ENCODE measurements around the gene RPL10A.

Gene RPL10A

DNA sequence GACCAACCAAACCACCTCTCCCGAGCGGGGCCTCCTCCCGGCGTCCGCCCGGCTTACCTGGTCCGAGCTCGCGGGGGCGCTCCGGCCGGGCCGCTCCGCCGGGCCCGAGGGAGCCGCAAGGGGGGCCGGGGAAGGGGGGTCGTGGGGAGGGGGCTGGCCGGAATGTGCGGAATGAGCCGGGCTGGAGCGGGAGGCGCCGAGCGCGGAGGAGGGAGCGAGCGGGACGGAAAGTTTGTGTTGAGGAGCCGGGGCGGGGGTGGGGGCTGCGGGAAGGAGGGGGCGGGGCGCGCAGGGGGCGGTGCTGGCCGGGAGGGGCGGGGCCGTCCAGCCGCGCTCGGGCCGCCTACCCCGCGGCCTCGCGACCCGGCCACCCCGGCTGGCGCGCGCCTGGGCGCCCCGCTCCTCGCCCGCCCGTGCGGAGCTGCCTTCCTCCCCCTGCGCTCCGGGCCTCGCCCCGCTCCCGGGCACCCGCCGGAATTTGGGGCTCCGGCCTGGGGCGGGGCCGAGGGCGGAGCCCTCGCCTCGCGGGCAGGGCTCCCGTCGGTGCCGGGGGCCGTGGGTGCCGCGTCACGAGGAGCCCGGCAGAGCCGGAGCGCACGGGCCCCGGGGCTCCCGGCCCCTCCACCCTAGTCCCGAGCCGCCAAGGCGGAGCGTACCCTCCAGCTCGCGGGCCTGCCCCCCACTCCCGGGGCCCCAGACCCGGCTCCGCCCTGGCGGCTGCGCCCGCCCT is 28.8 kb downstream of the RPL10A start, which contains the start of gene TEAD3:
Gene TEAD3, minus strand, starts transcription at position 239 of the 730 bp plus-strand sequence.
- peak; percentile 73 for ATAC-seq (ENCODE audit: low read depth)
- Mint-ChIP-seq H3K4me1 (peaks cover 9% of the 10 kb centered on the region), H3K36me3 (no peaks in the 10 kb centered on the region), H3K9me3 (no peaks in the 10 kb centered on the region), H3K4me3 (peak within 1 kb of the TSS; percentile 79), H3K27ac (no peak within 1 kb of the TSS), H3K27me3 (peaks cover 29% of the 10 kb centered on the region)
- peak; percentile 50 to 77 for DNase-seq (ENCODE audit: low spot score in 2 of 2)

DNA sequence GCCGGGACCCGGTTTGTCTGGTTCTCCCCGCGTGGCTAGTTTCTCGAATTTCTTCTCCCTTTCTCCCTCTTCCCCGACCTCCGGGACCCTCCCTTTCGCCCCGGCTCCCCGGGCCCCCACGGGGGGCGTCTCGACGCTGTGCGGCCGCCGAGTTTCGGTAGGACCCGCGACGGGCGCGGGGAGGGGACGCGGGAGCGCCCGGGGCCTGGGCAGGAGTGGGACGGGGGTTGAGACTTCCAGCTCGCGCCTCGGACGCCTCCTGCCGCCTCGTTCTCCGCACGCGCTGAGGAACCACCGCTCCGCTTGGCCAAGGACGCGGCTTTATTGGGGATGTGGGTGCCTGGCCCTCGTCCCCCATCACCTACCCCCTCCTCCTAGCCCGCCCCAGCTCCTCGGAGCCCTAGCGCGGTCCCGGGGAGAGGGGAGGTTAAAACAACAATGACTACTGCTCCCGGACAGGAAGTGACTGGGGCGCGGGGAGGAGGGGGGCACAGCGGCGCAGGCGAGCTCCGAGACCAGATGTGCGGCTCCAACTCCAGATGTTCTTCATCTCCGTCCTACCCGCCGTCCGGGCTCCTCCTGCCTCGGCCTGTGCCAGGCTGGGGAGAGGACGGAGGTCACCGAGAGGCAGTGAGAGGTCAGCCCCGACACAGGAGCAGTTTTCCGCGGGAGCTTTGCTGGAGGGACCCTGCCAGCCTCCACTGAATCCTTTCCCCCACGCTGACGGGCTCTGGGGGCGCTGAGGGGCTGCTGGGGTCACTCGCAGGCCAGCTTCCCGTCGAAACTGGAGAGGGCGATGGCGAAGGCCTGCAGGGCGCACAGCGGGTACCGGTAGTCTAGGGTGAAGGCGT is 29.6 kb downstream of the RPL10A start:
- Mint-ChIP-seq H3K27me3 (peaks cover 28% of the 10 kb centered on the region), H3K9me3 (no peaks in the 10 kb centered on the region), H3K27ac (no peak overlapping the region), H3K36me3 (no peaks in the 10 kb centered on the region), H3K4me3 (peak overlapping the region; percentile 79), H3K4me1 (peaks cover 9% of the 10 kb centered on the region)
- DNase-seq (ENCODE audit: low spot score in 2 of 2) (peak in 1 of 2 donors; percentile 47), ATAC-seq (ENCODE audit: low read depth) (peak; percentile 22)

- no peaks in the 10 kb centered on the region for H3K9me3 Mint-ChIP-seq
- no peak overlapping the region for H3K27ac Mint-ChIP-seq
- ATAC-seq (ENCODE audit: low read depth), result no peak
These were observed 30.3 kb downstream of the RPL10A start for GRCh38 chr6:35498422-35499067.

DNA sequence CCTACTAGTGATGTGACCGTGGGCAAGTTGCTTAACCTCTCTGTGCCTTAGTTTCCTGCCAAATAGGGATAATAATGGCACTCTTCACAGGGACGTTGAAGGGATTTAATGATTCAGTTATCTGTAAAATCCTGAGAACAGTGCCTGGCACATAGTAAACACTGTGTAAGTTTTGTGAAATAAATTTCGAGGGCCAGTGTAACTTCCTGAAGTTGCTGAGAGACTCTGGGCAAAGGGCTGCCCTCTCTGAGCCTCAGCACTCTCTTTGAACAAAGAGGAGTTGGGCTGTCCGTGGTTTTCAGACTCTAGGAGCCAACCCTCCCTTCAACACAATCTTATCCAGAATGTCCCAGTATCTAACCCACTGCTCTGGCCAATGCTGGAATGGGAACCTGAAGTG is 31.2 kb downstream of the RPL10A start:
- peaks cover 5% of the 10 kb centered on the region for H3K4me1 Mint-ChIP-seq
- H3K36me3 Mint-ChIP-seq, result no peaks in the 10 kb centered on the region
- no peak for ATAC-seq (ENCODE audit: low read depth)
- no peaks in the 10 kb centered on the region for H3K9me3 Mint-ChIP-seq
- no peak for DNase-seq (ENCODE audit: low spot score in 2 of 2)
- H3K27ac Mint-ChIP-seq, result no peak overlapping the region
- H3K4me3 Mint-ChIP-seq, result no peak overlapping the region
- peaks cover 22% of the 10 kb centered on the region for H3K27me3 Mint-ChIP-seq

More at GRCh38 chr6:35498422-35499067, 30.3 kb downstream of the RPL10A start:
- Mint-ChIP-seq H3K4me3 (peak overlapping the region; percentile 78), H3K4me1 (peaks cover 9% of the 10 kb centered on the region), H3K36me3 (no peaks in the 10 kb centered on the region), H3K27me3 (peaks cover 24% of the 10 kb centered on the region)
- no peak for DNase-seq (ENCODE audit: low spot score in 2 of 2)

- DNase-seq (ENCODE audit: low spot score in 2 of 2) (no peak), ATAC-seq (ENCODE audit: low read depth) (no peak)
- H3K27ac Mint-ChIP-seq, result no peak overlapping the region
- H3K4me3 Mint-ChIP-seq, result no peak overlapping the region
- no peaks in the 10 kb centered on the region for H3K9me3 Mint-ChIP-seq
- H3K4me1 Mint-ChIP-seq, result peaks cover 5% of the 10 kb centered on the region
- H3K27me3 Mint-ChIP-seq, result peaks cover 20% of the 10 kb centered on the region
- H3K36me3 Mint-ChIP-seq, result no peaks in the 10 kb centered on the region
These were observed 32.6 kb downstream of the RPL10A start for GRCh38 chr6:35500782-35501181.

DNA sequence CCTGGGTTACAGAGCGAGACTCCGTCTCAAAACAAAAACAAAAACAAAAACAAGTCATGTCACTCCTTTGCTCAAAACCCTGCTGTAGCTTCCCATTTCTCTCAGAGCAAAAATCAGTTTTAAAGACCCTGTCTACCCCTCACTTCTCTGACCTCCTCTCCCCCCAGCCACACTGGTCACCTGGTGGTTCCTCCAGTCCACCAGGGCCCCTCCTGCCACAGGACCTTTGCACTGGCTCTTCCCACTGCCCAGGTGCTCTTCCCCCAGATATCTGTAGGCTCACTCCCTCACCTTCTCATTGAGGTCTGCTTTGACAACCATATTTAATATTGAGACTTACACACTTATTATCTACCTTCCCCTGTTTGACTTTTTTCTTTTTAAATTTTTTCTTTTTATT is 33.6 kb downstream of the RPL10A start:
- ATAC-seq (ENCODE audit: low read depth), result no peak
- H3K27ac Mint-ChIP-seq, result no peak overlapping the region
- peaks cover 22% of the 10 kb centered on the region for H3K27me3 Mint-ChIP-seq
- H3K4me3 Mint-ChIP-seq, result no peak overlapping the region
- H3K9me3 Mint-ChIP-seq, result no peaks in the 10 kb centered on the region
- H3K36me3 Mint-ChIP-seq, result no peaks in the 10 kb centered on the region
- no peak for DNase-seq (ENCODE audit: low spot score in 2 of 2)
- peaks cover 5% of the 10 kb centered on the region for H3K4me1 Mint-ChIP-seq

DNA sequence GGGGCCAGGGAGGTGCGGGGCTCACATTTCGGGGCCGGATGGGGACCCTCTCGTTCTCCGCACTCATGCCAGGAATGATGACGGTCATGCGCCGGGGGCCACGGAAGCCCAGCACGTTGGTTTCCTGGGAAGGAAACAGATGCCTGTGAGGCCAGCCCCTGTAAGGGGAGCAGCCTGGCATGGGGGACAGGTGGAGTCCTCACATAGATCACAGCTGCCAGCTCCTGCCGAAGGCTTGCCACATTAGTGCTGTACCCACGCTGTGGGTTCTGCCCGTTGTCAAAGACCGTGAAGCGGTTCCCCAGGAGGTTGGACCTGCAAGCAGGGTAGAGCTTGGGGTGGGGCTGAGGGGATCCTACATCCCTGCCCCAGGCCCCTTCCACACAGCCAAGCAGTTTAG is 35.3 kb downstream of the RPL10A start:
- no peak overlapping the region for H3K27ac Mint-ChIP-seq
- peaks cover 3% of the 10 kb centered on the region for H3K4me1 Mint-ChIP-seq
- DNase-seq (ENCODE audit: low spot score in 2 of 2) (no peak), ATAC-seq (ENCODE audit: low read depth) (peak; percentile 32)
- no peaks in the 10 kb centered on the region for H3K36me3 Mint-ChIP-seq
- H3K27me3 Mint-ChIP-seq, result peaks cover 21% of the 10 kb centered on the region
- H3K4me3 Mint-ChIP-seq, result no peak overlapping the region
- H3K9me3 Mint-ChIP-seq, result no peaks in the 10 kb centered on the region

- Mint-ChIP-seq H3K4me3 (no peak overlapping the region), H3K27me3 (peaks cover 16% of the 10 kb centered on the region), H3K27ac (no peak overlapping the region), H3K4me1 (peaks cover 3% of the 10 kb centered on the region), H3K9me3 (no peaks in the 10 kb centered on the region), H3K36me3 (no peaks in the 10 kb centered on the region)
- ATAC-seq (ENCODE audit: low read depth) (no peak), DNase-seq (ENCODE audit: low spot score in 2 of 2) (no peak)
These were observed 37.8 kb downstream of the RPL10A start for GRCh38 chr6:35505999-35506412.

GRCh38 chr6:35506536-35506935 is 38.3 kb downstream of the RPL10A start:
- Mint-ChIP-seq H3K36me3 (no peaks in the 10 kb centered on the region), H3K4me1 (peaks cover 5% of the 10 kb centered on the region), H3K4me3 (no peak overlapping the region), H3K27me3 (peaks cover 19% of the 10 kb centered on the region), H3K27ac (no peak overlapping the region), H3K9me3 (no peaks in the 10 kb centered on the region)
- no peak for DNase-seq (ENCODE audit: low spot score in 2 of 2)
- no peak for ATAC-seq (ENCODE audit: low read depth)

DNA sequence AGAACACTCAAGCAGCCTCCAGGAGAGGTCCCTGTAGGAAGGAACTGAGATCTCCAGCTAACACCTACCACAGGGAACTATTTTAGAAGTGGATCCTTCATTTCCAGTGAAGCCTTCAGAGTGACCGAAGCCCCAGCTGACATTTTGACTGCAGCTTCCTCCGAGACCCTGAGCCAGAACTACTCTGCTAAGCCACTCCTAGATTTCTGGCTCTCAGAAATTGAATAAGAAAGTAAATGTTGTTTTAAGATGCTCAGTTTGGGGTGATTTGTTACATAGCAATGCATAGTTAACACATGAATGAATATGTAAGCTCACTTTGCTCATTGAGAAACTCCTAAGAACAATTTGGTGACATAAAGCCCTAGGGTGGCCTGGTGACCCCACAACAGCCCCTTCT is 39.0 kb downstream of the RPL10A start:
- Mint-ChIP-seq H3K27ac (no peak overlapping the region), H3K4me3 (no peak overlapping the region), H3K36me3 (no peaks in the 10 kb centered on the region), H3K27me3 (peaks cover 19% of the 10 kb centered on the region), H3K9me3 (no peaks in the 10 kb centered on the region), H3K4me1 (peaks cover 5% of the 10 kb centered on the region)
- no peak for DNase-seq (ENCODE audit: low spot score in 2 of 2)
- no peak for ATAC-seq (ENCODE audit: low read depth)

DNA sequence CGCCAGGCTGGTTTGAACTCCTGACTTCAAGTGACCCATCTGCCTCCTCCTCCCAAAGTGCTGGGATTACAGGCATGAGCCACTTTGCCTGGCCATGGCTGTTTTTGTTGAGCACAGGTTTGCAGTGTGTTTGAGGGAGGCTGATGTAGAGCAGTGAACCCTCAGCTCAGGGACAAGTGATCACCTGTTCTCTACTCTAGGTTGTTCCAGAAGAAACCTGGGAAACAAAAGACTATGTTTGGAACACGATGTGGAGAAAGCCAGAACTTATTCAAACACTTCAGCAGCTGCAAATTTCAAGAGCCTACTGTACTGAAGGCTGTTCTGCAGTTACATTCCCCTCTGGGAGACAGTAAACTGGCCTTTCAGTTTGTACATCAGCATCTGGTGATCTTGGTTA is 39.8 kb downstream of the RPL10A start:
- ATAC-seq (ENCODE audit: low read depth), result no peak
- Mint-ChIP-seq H3K27me3 (peaks cover 23% of the 10 kb centered on the region), H3K9me3 (no peaks in the 10 kb centered on the region), H3K4me3 (no peak overlapping the region), H3K36me3 (no peaks in the 10 kb centered on the region), H3K27ac (no peak overlapping the region), H3K4me1 (peaks cover 5% of the 10 kb centered on the region)
- no peak for DNase-seq (ENCODE audit: low spot score in 2 of 2)

GRCh38 chr6:35508542-35508941 is 40.3 kb downstream of the RPL10A start:
- H3K36me3 Mint-ChIP-seq, result no peaks in the 10 kb centered on the region
- no peak for ATAC-seq (ENCODE audit: low read depth)
- no peak overlapping the region for H3K27ac Mint-ChIP-seq
- no peak overlapping the region for H3K4me3 Mint-ChIP-seq
- no peaks in the 10 kb centered on the region for H3K9me3 Mint-ChIP-seq
- H3K27me3 Mint-ChIP-seq, result peaks cover 23% of the 10 kb centered on the region
- H3K4me1 Mint-ChIP-seq, result peaks cover 5% of the 10 kb centered on the region
- DNase-seq (ENCODE audit: low spot score in 2 of 2), result no peak

DNA sequence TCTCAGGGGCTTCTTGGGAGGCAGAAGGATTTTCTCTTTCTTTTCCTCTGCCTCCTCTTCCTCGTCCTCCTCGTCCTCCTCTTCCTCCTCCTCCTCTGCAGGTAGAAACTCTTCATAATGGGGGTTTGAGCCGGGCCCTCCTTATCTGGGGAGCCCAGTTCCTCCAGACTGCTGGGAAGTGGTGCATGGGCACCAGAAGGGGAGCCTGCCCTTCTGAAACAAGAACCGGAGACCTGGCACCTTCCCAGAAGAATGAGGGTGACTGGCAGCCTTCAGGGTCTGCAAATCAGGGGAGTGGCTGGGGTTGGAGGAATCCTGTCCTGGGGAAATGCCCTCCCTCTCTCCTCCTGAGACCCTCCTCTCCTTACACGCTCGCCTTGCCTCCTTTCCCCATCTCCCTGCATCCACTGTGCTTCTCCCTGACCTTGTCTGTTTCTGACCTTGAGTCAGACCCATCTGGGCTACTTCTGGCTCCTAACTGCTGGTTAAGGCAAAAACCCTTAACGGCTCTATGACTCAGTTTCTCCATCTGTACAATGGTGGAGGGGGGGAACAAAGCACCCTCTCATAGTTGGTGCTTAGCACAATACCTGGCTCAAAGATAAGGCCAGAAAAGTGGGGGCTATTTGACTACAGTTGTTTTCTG is 42.8 kb downstream of the RPL10A start:
- DNase-seq (ENCODE audit: low spot score in 2 of 2), result no peak
- H3K27me3 Mint-ChIP-seq, result peaks cover 28% of the 10 kb centered on the region
- no peaks in the 10 kb centered on the region for H3K9me3 Mint-ChIP-seq
- H3K4me1 Mint-ChIP-seq, result peaks cover 8% of the 10 kb centered on the region
- H3K4me3 Mint-ChIP-seq, result no peak overlapping the region
- H3K36me3 Mint-ChIP-seq, result no peaks in the 10 kb centered on the region
- no peak for ATAC-seq (ENCODE audit: low read depth)
- no peak overlapping the region for H3K27ac Mint-ChIP-seq

- peaks cover 27% of the 10 kb centered on the region for H3K27me3 Mint-ChIP-seq
These were observed 43.4 kb downstream of the RPL10A start for GRCh38 chr6:35511562-35511941.

More at GRCh38 chr6:35511562-35511941, 43.4 kb downstream of the RPL10A start:
- Mint-ChIP-seq H3K4me1 (peaks cover 8% of the 10 kb centered on the region), H3K4me3 (no peak overlapping the region), H3K27ac (no peak overlapping the region), H3K9me3 (no peaks in the 10 kb centered on the region), H3K36me3 (no peaks in the 10 kb centered on the region)
- no peak for DNase-seq (ENCODE audit: low spot score in 2 of 2)
- no peak for ATAC-seq (ENCODE audit: low read depth)

All from memory B cell (primary cell).